ENCODE measurements around the gene ST6GALNAC3.

DNA sequence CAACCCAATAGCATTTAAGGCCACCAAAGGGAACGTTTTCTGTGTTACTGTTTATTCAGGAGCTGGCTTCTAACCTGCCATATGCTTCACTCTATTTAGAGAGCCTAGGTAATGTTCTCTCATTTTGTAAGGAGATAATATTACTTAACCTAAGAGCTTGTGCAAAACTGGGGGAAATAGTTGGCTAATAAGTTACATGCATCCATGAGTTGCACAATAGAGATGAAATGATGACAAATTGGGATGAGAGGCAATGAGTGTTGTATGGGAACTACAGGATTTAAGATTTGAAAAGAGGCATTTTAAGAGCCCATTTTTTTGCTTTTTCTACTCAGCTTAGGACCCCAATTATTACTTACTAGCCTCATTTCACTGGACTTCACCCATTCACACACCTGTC, 151.0 kb downstream of the ST6GALNAC3 start:
- TF ChIP-seq, protein P1, sequence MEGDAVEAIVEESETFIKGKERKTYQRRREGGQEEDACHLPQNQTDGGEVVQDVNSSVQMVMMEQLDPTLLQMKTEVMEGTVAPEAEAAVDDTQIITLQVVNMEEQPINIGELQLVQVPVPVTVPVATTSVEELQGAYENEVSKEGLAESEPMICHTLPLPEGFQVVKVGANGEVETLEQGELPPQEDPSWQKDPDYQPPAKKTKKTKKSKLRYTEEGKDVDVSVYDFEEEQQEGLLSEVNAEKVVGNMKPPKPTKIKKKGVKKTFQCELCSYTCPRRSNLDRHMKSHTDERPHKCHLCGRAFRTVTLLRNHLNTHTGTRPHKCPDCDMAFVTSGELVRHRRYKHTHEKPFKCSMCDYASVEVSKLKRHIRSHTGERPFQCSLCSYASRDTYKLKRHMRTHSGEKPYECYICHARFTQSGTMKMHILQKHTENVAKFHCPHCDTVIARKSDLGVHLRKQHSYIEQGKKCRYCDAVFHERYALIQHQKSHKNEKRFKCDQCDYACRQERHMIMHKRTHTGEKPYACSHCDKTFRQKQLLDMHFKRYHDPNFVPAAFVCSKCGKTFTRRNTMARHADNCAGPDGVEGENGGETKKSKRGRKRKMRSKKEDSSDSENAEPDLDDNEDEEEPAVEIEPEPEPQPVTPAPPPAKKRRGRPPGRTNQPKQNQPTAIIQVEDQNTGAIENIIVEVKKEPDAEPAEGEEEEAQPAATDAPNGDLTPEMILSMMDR (optimal IDR thresholded peaks at IDR 0.05 in 1 of 3, IDR thresholded peaks at IDR 0.05 in 1 of 3, conservative IDR thresholded peaks at IDR 0.05 in 1 of 3; ENCODE audit: extremely low read depth in 1 of 3, insufficient read depth in 2 of 3, low read length in 3 of 3): no peak
- TF ChIP-seq EZH2 (IDR thresholded peaks at IDR 0.05; ENCODE audit: low read length): no peak

All from keratinocyte (primary cell).